PC-3 (cell line): ENCODE results near the gene ZFP92. TPM values are rescaled to one million over a fixed set of nuclear protein-coding genes. Genes with fewer than 3 reads are reported as not detected.

Experiments
- ATAC-seq: fragments of 200-7000 bp; cut with Tn5 transposase; 2 replicates; pipeline ENCODE4 v1.9.1; 2020; ENCODE audit warnings: mild to moderate bottlenecking, moderate library complexity
- BruUV-seq: library from RNA; stranded (reverse); fragments of 400-500 nt; replicated peaks from 2 replicates; lab custom pipeline; 2021; lab: Mats Ljungman, UMichigan
- CTCF ChIA-PET: fragments of 300-600 bp; sonication (Branson Sonifier 250); formaldehyde crosslinking; loops from one replicate; lab custom pipeline; 2022; ENCODE audit warnings: antibody characterized with exemption; lab: Charles Lee
- POLR2A ChIA-PET: fragments of 300-600 bp; sonication (Branson Sonifier 250); formaldehyde crosslinking; loops from one replicate; lab custom pipeline; 2022; ENCODE audit warnings: antibody characterized with exemption; ENCODE audit not compliant: unreplicated experiment; lab: Charles Lee
- DNase-seq: peaks from one replicate; pipeline ENCODE4 v3.0.0-alpha.2; 2015
- H2AFZ ChIP-seq: fragments of 300-600 bp; sonication (generic); 2 replicates; pipeline ENCODE4 v1.6.0; 2016; ENCODE audit warnings: antibody characterized with exemption, low read length
- H3F3A ChIP-seq: fragments of 300-600 bp; sonication (generic); one replicate; pipeline ENCODE4 v1.6.0; 2017; ENCODE audit warnings: antibody characterized with exemption, low read length, control low read depth, mild to moderate bottlenecking; ENCODE audit not compliant: unreplicated experiment
- H3K27ac ChIP-seq: fragments of 300-600 bp; sonication (generic); 2 replicates; pipeline ENCODE4 v1.5.1; 2016; ENCODE audit warnings: mild to moderate bottlenecking, low read length
- H3K27me3 ChIP-seq: fragments of 300-600 bp; sonication (generic); 2 replicates; pipeline ENCODE4 v1.6.1; 2016; ENCODE audit warnings: low read length, mixed read lengths
- H3K36me3 ChIP-seq: fragments of 300-600 bp; sonication (generic); 2 replicates; pipeline ENCODE4 v1.6.1; 2016; ENCODE audit warnings: low read depth, mixed run types, low read length, mixed read lengths
- H3K4me1 ChIP-seq: fragments of 300-600 bp; sonication (generic); 2 replicates; pipeline ENCODE4 v1.5.1; 2016; ENCODE audit warnings: low read length; ENCODE audit not compliant: insufficient read depth
- H3K4me2 ChIP-seq: fragments of 300-600 bp; sonication (generic); 2 replicates; pipeline ENCODE4 v1.6.0; 2016; ENCODE audit warnings: low read length
- H3K4me3 ChIP-seq: fragments of 300-600 bp; sonication (generic); 2 replicates; pipeline ENCODE4 v1.5.1; 2016; ENCODE audit warnings: mild to moderate bottlenecking, low read length, mixed read lengths
- H3K79me2 ChIP-seq: fragments of 300-600 bp; sonication (generic); 2 replicates; pipeline ENCODE4 v1.6.1; 2017; ENCODE audit warnings: low read length, mixed read lengths
- H3K9ac ChIP-seq: fragments of 300-600 bp; sonication (generic); 2 replicates; pipeline ENCODE4 v1.6.0; 2016; ENCODE audit warnings: mild to moderate bottlenecking, low read length
- H3K9me2 ChIP-seq: fragments of 300-600 bp; sonication (generic); replicated peaks from 2 replicates; pipeline ENCODE4 v1.6.1; 2016; ENCODE audit warnings: mixed run types, low read length, mixed read lengths
- H3K9me3 ChIP-seq: fragments of 300-600 bp; sonication (generic); 2 replicates; pipeline ENCODE4 v1.6.1; 2016; ENCODE audit warnings: low read length, mixed read lengths
- H4K20me1 ChIP-seq: fragments of 300-600 bp; sonication (generic); 2 replicates; pipeline ENCODE4 v1.6.1; 2016; ENCODE audit warnings: low read length, mixed read lengths
- EZH2 ChIP-seq: fragments of 300-600 bp; sonication (generic); IDR thresholded peaks from one replicate; pipeline ENCODE4 v1.6.1; 2017; ENCODE audit warnings: antibody characterized with exemption, mild to moderate bottlenecking, low read length; ENCODE audit not compliant: unreplicated experiment
- EZH2phosphoT487 ChIP-seq: fragments of 300-600 bp; sonication (generic); IDR thresholded peaks from 2 replicates; pipeline ENCODE4 v1.6.1; 2018; ENCODE audit warnings: mild to moderate bottlenecking, antibody characterized with exemption, low read length, borderline replicate concordance
- intact Hi-C: fragments of 100-400 bp; cut with micrococcal nuclease; formaldehyde crosslinking; loops from 2 replicates; pipeline ENCODE4 v1.9.0; 2023
- total RNA-seq: library from RNA; depleted of rRNA; stranded (reverse); fragments of >200 nt; gene quantifications from 2 replicates; pipeline ENCODE4 v1.2.3, GENCODE V29; 2014
- TF ChIP-seq, protein P1 (sequence below): fragments of 300-600 bp; sonication (generic); conservative IDR thresholded peaks from 2 replicates; pipeline ENCODE4 v1.5.1; 2017; ENCODE audit warnings: antibody characterized with exemption, low read depth, mild to moderate bottlenecking, low read length

The ZFP92 gene
- total RNA-seq, 1 experiment from 2014 or later, result not detected

DNA sequence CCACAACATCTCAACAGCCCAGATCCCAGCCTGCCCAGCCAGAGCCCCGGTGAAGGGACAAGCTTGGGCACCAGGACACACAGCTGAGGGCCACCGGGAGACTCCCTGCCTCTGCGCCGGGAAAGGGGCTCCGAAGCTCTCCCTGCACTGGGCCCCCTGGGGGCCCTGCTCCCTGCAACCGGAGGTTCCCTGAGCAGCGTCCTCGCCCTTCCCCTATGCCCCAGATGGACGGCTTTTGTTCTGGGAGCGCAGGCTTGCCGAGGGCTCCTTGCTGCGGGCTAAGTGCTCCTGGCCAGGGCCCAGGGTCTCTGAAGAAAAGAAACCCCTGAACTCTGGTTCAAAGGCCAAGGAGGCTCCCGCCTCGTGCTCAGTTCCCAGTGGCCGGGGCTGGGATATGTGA, 899 bp upstream of the ZFP92 start:
- H3K79me2 ChIP-seq, result no peaks in the 10 kb centered on the region
- no peak overlapping the region for H3K4me3 ChIP-seq
- ATAC-seq (no peak), DNase-seq (no peak)
- intact Hi-C loops, result no loop called here
- no peaks in the 10 kb centered on the region for H3K36me3 ChIP-seq
- H3F3A ChIP-seq, result no peaks in the 10 kb centered on the region
- H3K27ac ChIP-seq, result no peak overlapping the region
- peaks cover 42% of the 10 kb centered on the region for H3K27me3 ChIP-seq
- no peaks in the 10 kb centered on the region for H3K4me1 ChIP-seq
- POLR2A ChIA-PET, result no interaction called here
- no peaks in the 10 kb centered on the region for H3K9me2 ChIP-seq
- no peak overlapping the region for H3K9ac ChIP-seq
- no peak overlapping the region for H3K4me2 ChIP-seq
- H4K20me1 ChIP-seq, result no peaks in the 10 kb centered on the region
- CTCF ChIA-PET, result no interaction called here
- H2AFZ ChIP-seq, result no peak overlapping the region
- TF ChIP-seq EZH2phosphoT487, result no peak
- no peak for TF ChIP-seq EZH2
- TF ChIP-seq, protein P1, sequence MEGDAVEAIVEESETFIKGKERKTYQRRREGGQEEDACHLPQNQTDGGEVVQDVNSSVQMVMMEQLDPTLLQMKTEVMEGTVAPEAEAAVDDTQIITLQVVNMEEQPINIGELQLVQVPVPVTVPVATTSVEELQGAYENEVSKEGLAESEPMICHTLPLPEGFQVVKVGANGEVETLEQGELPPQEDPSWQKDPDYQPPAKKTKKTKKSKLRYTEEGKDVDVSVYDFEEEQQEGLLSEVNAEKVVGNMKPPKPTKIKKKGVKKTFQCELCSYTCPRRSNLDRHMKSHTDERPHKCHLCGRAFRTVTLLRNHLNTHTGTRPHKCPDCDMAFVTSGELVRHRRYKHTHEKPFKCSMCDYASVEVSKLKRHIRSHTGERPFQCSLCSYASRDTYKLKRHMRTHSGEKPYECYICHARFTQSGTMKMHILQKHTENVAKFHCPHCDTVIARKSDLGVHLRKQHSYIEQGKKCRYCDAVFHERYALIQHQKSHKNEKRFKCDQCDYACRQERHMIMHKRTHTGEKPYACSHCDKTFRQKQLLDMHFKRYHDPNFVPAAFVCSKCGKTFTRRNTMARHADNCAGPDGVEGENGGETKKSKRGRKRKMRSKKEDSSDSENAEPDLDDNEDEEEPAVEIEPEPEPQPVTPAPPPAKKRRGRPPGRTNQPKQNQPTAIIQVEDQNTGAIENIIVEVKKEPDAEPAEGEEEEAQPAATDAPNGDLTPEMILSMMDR, result no peak
- BruUV-seq, result no TSS peak
- H3K9me3 ChIP-seq, result no peaks in the 10 kb centered on the region

DNA sequence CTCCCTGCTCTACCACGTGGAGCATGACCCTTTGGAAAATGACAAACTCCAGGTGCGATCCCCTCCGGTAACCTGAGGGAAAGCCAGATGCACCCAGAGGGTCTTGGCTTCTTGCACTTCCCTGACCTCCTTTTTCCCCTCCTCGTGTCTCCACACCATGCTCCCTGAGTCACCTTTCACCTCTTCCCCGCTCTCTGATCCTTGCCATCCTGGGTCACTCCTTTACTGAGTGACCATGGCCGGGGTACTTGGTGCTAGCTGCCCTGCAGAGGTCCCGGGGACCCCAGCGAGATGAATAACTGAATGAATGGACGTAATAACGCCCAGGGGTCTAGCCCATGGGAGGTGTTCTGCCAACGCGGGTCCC, 401 bp upstream of the ZFP92 start:
- H3K4me2 ChIP-seq, result no peak overlapping the region
- ChIA-PET CTCF (no interaction called here), POLR2A (no interaction called here)
- H3K36me3 ChIP-seq, result no peaks in the 10 kb centered on the region
- no peaks in the 10 kb centered on the region for H3K9me2 ChIP-seq
- BruUV-seq, result no TSS peak
- no peak overlapping the region for H3K9ac ChIP-seq
- H3K9me3 ChIP-seq, result no peaks in the 10 kb centered on the region
- no peak overlapping the region for H2AFZ ChIP-seq
- H3F3A ChIP-seq, result no peaks in the 10 kb centered on the region
- H3K4me1 ChIP-seq, result no peaks in the 10 kb centered on the region
- peaks cover 44% of the 10 kb centered on the region for H3K27me3 ChIP-seq
- H3K4me3 ChIP-seq, result no peak overlapping the region
- no peak overlapping the region for H3K27ac ChIP-seq
- H4K20me1 ChIP-seq, result no peaks in the 10 kb centered on the region
- no peak for ATAC-seq
- DNase-seq, result no peak
- H3K79me2 ChIP-seq, result no peaks in the 10 kb centered on the region
- intact Hi-C loops, result no loop called here
- TF ChIP-seq EZH2phosphoT487, result no peak

DNA sequence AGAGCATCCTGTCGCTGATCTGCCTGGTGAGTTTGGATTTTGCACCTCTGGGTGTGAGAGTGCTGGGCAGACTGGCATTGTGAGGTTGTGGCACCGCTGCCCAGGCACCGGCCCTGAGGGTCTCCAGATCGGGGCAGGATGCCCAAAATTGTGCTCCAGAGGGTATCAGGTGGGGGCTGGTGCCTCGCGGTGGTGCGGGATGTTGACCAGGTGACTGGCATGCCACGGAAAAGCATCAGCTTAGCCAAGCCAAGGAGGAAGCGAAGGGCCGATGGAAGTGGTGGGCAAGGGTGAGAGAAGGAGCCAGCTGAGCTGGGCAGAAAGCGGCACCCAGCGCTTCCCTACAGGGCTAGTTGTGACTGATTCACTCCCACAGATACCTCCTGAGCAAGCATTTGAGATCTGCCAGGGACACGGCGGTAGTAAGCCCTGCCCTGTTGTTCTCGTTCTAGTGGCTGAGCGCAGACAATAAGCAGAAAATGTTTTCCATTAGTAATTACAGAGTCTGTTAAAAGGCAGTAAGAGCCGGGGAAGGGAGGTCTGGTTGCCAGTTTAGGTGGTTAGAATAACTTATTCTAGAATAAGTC, 809 bp downstream of the ZFP92 start:
- TF ChIP-seq, protein P1, result no peak
- no peak for TF ChIP-seq EZH2phosphoT487
- no peak for TF ChIP-seq EZH2
- no peak overlapping the region for H2AFZ ChIP-seq
- BruUV-seq, result no TSS peak
- CTCF ChIA-PET, result no interaction called here
- H3K79me2 ChIP-seq, result no peaks in the 10 kb centered on the region
- POLR2A ChIA-PET, result no interaction called here
- peaks cover 49% of the 10 kb centered on the region for H3K27me3 ChIP-seq
- no peak overlapping the region for H3K4me3 ChIP-seq
- no peak overlapping the region for H3K27ac ChIP-seq
- H3K4me1 ChIP-seq, result no peaks in the 10 kb centered on the region
- ATAC-seq, result no peak
- H3K9me2 ChIP-seq, result no peaks in the 10 kb centered on the region
- H3K36me3 ChIP-seq, result no peaks in the 10 kb centered on the region
- no peaks in the 10 kb centered on the region for H3K9me3 ChIP-seq
- H3F3A ChIP-seq, result no peaks in the 10 kb centered on the region
- intact Hi-C loops, result no loop called here
- DNase-seq, result no peak
- no peak overlapping the region for H3K4me2 ChIP-seq
- H4K20me1 ChIP-seq, result no peaks in the 10 kb centered on the region
- no peak overlapping the region for H3K9ac ChIP-seq
